CD4-positive, alpha-beta T cell treated with Interleukin-15 for 1 hour (primary cell): ENCODE data around the gene RNF34.

Experiments used
- DNase-seq: peaks from one replicate; pipeline ENCODE4 v3.0.0-alpha.2; 2020

Gene RNF34

DNA sequence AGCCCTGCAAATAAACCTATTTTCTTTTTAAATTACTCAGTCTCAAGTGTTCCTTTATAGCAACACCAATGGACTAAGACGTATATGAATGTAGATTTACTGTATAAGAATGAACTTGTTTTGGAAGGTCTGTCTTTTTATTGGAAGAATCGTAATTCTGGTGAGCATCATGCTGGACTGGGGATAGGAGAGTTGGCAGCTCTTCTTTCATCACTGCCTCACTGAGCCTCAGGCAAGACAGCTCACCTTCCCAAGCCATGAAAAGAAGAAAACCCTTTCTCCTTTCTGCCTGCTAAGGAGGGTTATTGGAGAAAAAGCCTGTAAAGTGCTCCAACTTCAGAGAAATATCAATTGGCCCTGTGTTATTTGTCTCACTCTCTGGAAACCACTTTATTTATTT lies 9.1 kb upstream of the RNF34 start:
- DNase-seq, result no peak

DNA sequence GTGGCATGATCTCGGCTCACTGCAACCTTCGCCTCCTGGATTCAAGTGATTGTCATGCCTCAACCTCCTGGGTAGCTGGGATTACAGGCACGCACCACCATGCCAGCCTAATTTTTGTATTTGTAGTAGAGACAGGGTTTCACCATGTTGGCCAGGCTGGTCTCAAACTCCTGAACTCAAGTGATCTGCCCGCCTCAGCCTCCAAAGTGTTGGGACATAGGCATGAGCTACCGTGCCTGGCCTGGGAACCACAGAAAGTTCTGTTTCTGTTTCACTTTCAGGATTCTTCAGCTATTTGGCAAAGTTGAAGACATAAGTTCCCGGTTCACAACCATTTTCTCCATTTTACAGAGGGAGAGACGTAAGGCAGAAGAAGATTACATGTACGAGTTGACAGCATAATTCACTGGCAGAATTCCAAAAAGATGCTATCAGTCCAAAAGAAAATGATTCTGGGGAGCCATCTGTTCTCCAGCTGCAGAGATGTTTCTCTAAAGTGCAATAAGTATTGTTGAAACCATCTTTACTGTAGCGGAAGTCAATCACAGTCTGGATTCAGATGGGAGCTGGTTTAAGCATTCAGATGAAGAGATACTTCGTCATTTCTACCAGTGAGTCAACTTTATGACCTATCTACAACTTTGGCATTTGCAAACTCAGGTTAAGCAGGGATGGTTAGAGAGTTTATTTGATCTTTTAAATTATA lies 8.1 kb upstream of the RNF34 start:
- peak; percentile 21 for DNase-seq

GRCh38 chr12:121392325-121392716 lies 7.6 kb upstream of the RNF34 start:
- no peak for DNase-seq

DNA sequence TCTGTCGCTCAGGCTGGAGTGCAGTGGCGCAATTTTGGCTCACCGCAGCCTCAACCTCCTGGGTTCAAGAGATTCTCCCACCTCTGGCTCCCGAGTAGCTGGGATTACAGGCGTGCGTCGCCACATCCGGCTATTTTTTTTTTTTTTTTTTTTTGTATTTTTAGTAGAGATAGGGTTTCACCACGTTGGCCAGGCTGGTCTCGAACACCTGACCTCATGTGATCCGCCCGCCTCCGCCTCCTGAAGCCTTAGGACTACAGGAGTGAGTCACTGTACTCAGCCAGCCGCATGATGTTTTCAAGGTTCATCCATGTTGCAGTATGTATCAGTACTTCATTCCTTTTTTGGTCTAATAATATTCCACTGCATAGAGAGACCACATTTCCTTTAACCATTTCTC lies 2.4 kb upstream of the RNF34 start:
- no peak for DNase-seq

GRCh38 chr12:121398355-121398754 lies 1.6 kb upstream of the RNF34 start:
- DNase-seq, result no peak

- DNase-seq, result peak; percentile 49
Measured at GRCh38 chr12:121400332-121401139, 618 bp downstream of the RNF34 start.

DNA sequence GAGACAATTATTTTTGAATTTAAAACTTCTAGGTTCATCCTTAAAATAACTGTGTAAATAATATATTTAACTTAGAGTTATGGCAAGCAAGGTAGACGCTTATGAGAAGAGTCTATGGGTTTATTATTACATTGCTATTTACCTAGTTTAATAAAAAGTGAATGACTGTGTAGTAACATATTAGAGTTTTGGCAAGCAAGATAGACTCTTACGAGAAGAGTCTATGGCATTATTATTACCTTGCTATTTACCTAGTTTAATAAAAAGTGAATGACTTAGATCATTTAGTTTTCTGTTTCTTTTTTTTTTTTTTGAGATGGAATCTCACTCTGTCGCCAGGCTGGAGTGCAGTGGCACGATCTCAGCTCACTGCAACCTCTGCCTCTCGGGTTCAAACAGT lies 3.8 kb downstream of the RNF34 start:
- DNase-seq, result no peak

GRCh38 chr12:121404734-121405133 lies 4.8 kb downstream of the RNF34 start:
- no peak for DNase-seq

- DNase-seq, result no peak
Measured at GRCh38 chr12:121405211-121405610, 5.3 kb downstream of the RNF34 start.

- DNase-seq, result no peak
Measured at GRCh38 chr12:121413917-121414316, 14.0 kb downstream of the RNF34 start.

DNA sequence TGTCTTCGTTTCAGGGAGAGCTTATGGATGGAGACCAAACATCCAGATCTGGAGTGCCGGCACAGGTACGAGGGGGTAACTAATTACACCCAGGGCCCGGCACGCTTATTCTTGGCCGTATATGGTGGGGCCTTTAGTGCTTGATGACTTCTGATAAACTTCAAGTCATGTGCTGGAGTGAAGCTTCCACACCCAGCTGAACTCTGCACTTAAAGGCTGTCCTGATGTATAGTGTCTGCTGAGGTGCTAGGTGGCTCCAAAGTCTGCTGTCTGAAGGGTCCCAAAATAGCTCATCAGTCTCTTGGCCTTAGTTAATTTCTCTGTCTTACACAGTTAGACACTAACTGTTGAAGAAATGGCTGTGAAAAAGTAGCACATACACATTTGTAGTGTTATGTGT lies 17.9 kb downstream of the RNF34 start:
- DNase-seq, result no peak

DNA sequence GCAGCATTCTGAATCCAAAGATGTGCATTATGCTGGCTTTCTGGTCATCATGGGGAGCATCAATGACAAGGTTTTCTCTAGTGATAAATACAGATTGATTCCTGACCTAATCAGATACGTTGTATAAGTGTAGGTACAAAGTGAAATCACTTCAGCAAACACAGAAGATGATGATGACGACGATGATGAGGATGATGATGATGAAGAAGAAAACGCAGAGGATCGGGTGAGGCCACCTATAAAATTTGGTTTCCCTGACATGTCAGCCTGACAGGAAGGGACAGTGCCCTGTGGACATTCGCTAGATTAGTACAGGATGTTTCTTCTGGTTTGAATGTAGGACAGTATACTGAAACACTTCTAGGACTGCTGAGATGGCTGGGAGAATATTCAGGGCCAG lies 20.2 kb downstream of the RNF34 start:
- DNase-seq, result no peak

DNA sequence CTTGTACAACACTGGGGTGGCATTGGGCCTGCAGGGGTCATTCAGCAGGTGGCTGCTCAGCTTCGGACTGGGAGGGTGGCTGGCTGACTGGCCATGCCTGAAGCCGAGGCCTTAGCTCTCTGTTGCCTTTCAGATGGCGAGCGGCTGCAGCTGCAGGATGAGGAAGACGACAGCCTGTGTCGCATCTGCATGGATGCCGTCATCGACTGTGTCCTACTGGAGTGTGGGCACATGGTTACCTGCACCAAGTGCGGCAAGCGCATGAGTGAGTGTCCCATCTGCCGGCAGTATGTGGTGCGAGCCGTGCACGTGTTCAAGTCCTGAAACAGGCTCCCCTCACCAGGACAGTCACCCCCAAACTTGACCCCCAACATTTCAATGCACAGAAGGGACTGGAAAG lies 23.3 kb downstream of the RNF34 start:
- no peak for DNase-seq

DNA sequence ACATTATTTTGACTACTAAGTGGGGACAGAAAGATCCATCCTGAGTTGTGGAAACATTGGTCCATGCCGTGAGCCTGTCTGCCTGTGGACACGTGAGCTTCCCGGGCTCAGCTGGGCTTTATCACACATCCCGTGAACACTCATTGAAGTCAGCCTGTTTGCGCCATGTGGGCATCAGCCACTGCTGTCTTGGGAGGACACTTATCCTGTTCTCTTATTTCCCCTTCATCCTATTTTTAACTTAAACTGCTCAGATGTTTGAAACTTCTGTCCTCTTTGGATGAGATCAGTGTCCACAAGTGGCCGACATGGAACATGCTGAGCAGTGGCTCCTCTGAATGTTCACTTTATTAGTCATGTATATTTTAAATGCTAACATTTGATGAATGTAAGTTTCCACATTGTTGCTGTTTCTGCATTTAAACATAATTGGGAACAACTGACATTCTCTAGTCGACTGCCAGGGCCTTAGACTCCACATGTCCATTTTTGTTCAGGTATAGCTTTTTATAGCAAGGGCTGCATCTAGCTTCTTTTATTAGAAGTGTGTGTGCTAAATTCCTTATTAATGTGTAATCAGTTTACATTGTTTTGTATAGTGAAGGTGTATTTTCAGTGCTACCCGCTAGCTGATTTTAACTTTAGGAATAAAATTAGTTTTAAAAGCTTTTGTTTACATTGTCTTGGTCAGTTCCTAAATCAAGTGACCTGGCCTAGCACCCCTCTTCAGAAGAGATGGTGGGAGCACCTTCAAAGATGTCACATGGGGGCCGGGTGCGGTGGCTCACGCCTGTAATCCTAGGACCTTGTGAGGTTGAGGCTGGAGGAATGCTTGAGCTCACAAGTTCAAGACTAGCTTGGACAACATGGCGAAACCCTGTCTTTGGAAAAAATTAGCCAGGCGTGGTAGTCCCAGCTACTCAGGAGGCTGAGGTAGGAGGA lies 24.0 kb downstream of the RNF34 start:
- no peak for DNase-seq

- no peak for DNase-seq
Measured at GRCh38 chr12:121424624-121424975, 24.7 kb downstream of the RNF34 start.

DNA sequence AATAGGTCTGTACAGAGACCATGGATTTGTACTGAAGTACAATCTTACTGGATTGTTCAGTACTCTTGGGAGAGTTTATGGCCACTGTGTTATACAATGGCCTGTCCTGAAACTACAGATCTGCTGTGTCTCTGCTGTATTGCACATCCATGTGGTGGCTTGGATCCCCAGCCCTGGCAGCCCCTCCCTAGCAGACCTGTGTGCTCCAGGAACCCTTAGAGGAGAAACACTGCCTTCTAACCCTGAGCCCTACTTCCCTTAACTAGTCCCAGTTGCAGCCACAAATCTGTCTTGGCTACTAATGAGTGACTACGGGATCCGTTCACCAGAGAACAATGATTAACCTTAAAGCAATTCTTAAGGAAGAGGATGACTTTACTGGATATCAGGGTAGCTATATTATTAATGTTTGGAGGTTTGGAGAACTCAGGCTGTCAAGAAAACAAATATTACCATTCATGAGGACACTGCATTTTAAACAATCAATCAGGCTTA lies 27.7 kb downstream of the RNF34 start:
- DNase-seq, result no peak

GRCh38 chr12:121428883-121429282 lies 29.0 kb downstream of the RNF34 start:
- DNase-seq, result no peak

GRCh38 chr12:121430833-121431415 lies 31.0 kb downstream of the RNF34 start:
- no peak for DNase-seq

- no peak for DNase-seq
Measured at GRCh38 chr12:121432740-121433480, 33.0 kb downstream of the RNF34 start.

DNA sequence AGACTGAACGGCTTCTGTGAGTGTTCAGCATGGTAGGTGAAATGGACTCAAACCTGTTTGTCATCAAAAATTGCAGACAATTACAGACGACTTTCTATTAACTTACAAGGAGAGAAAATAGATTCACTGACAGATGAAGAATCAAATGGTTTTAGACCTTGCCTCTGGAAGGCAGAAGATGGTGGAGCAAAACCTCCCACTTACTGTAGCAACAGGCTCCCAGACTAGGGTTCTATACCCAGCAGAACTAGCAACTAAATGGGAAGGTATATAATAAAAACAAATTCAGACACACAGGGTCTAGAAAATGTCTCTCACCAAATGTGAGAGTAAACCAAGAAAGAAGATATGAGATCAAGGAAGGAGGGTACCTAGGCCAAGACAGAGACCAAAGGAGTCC lies 36.8 kb downstream of the RNF34 start:
- no peak for DNase-seq

- DNase-seq, result no peak
Measured at GRCh38 chr12:121438905-121439304, 39.0 kb downstream of the RNF34 start.

- DNase-seq, result no peak
Measured at GRCh38 chr12:121439715-121440114, 39.8 kb downstream of the RNF34 start.
